Measurements from ENCODE around the gene SEC24C. TPM values are rescaled to one million over a fixed set of nuclear protein-coding genes. Genes with fewer than 3 reads are reported as not detected.

SEC24C gene
- total and polyA plus RNA-seq, 2 experiments from 2014 or later, result 46.8 to 59.4 TPM

- Histone ChIP-seq H3K79me2 (peaks cover 87% of the 10 kb centered on the region), H3K4me2 (peak overlapping the region; percentile 94), H3K27me3 (no peaks in the 10 kb centered on the region), H4K20me1 (ENCODE audit: insufficient read depth, poor library complexity, severe bottlenecking) (no peaks in the 10 kb centered on the region), H3K36me3 (replicated peaks; ENCODE audit: insufficient read depth, low read depth) (no peaks in the 10 kb centered on the region), H2AFZ (no peak overlapping the region), H3K9me3 (ENCODE audit: low read depth) (no peaks in the 10 kb centered on the region), H3K4me1 (ENCODE audit: insufficient read depth) (peaks cover 15% of the 10 kb centered on the region), H3K9me2 (replicated peaks; ENCODE audit: insufficient read depth) (no peaks in the 10 kb centered on the region), H3K27ac (no peak overlapping the region), H3K4me3 (no peak overlapping the region)
- DNase-seq (ENCODE audit: low spot score), result no peak
- TF ChIP-seq CTCF (IDR thresholded peaks at IDR 0.05; ENCODE audit: poor library complexity), result no peak
- TF ChIP-seq EZH2 (IDR thresholded peaks at IDR 0.05; ENCODE audit: borderline replicate concordance), result no peak
- no peak for TF ChIP-seq EZH2phosphoT487 (IDR thresholded peaks at IDR 0.05; ENCODE audit: low read depth, severe bottlenecking, unreplicated experiment)
- 88% methylated on average over 5 of the region's 5 CpGs for WGBS (ENCODE audit: low lambda C conversion rate, missing lambda C conversion rate)
These were observed 36.1 kb downstream of the SEC24C start for GRCh38 chr10:73780301-73780700.

GRCh38 chr10:73780966-73781365 is 36.8 kb downstream of the SEC24C start:
- H3K36me3 ChIP-seq (replicated peaks; ENCODE audit: insufficient read depth, low read depth), result no peaks in the 10 kb centered on the region
- H3K79me2 ChIP-seq, result peaks cover 82% of the 10 kb centered on the region
- no peaks in the 10 kb centered on the region for H3K27me3 ChIP-seq
- H3K27ac ChIP-seq, result peak overlapping the region; percentile 89
- peak overlapping the region; percentile 94 for H3K4me2 ChIP-seq
- no peaks in the 10 kb centered on the region for H3K9me3 ChIP-seq (ENCODE audit: low read depth)
- H3K9me2 ChIP-seq (replicated peaks; ENCODE audit: insufficient read depth), result no peaks in the 10 kb centered on the region
- no peak for DNase-seq (ENCODE audit: low spot score)
- TF ChIP-seq EZH2phosphoT487 (IDR thresholded peaks at IDR 0.05; ENCODE audit: low read depth, severe bottlenecking, unreplicated experiment) (no peak), EZH2 (IDR thresholded peaks at IDR 0.05; ENCODE audit: borderline replicate concordance) (no peak), CTCF (IDR thresholded peaks at IDR 0.05; ENCODE audit: poor library complexity) (no peak)
- no peaks in the 10 kb centered on the region for H4K20me1 ChIP-seq (ENCODE audit: insufficient read depth, poor library complexity, severe bottlenecking)
- H3K4me3 ChIP-seq, result peak overlapping the region; percentile 69
- peaks cover 12% of the 10 kb centered on the region for H3K4me1 ChIP-seq (ENCODE audit: insufficient read depth)
- WGBS (ENCODE audit: low lambda C conversion rate, missing lambda C conversion rate), result 42% methylated on average over 11 of the region's 11 CpGs
- H2AFZ ChIP-seq, result no peak overlapping the region

- no peaks in the 10 kb centered on the region for H3K27me3 ChIP-seq
- H2AFZ ChIP-seq, result peak overlapping the region; percentile 49
These were observed 37.3 kb downstream of the SEC24C start for GRCh38 chr10:73781548-73781878.

More at GRCh38 chr10:73781548-73781878, 37.3 kb downstream of the SEC24C start:
- peak overlapping the region; percentile 89 for H3K27ac ChIP-seq
- 2% methylated on average over 14 of the region's 14 CpGs for WGBS (ENCODE audit: low lambda C conversion rate, missing lambda C conversion rate)
- peak overlapping the region; percentile 69 for H3K4me3 ChIP-seq
- H3K9me2 ChIP-seq (replicated peaks; ENCODE audit: insufficient read depth), result no peaks in the 10 kb centered on the region
- peaks cover 4% of the 10 kb centered on the region for H4K20me1 ChIP-seq (ENCODE audit: insufficient read depth, poor library complexity, severe bottlenecking)
- peaks cover 12% of the 10 kb centered on the region for H3K4me1 ChIP-seq (ENCODE audit: insufficient read depth)
- TF ChIP-seq CTCF (IDR thresholded peaks at IDR 0.05; ENCODE audit: poor library complexity) (no peak), EZH2phosphoT487 (IDR thresholded peaks at IDR 0.05; ENCODE audit: low read depth, severe bottlenecking, unreplicated experiment) (no peak), EZH2 (IDR thresholded peaks at IDR 0.05; ENCODE audit: borderline replicate concordance) (no peak)
- H3K36me3 ChIP-seq (replicated peaks; ENCODE audit: insufficient read depth, low read depth), result no peaks in the 10 kb centered on the region
- DNase-seq (ENCODE audit: low spot score), result no peak
- peak overlapping the region; percentile 94 for H3K4me2 ChIP-seq
- H3K79me2 ChIP-seq, result peaks cover 82% of the 10 kb centered on the region
- H3K9me3 ChIP-seq (ENCODE audit: low read depth), result no peaks in the 10 kb centered on the region
